ENCODE data around the gene HPS5. TPM values are rescaled to one million over a fixed set of nuclear protein-coding genes. Genes with fewer than 3 reads are reported as not detected.

The HPS5 gene
- total and polyA plus RNA-seq, 2 of the 4 experiments (the other 2 are of a cell fraction): 7.9 to 28.3 TPM

GRCh38 chr11:18369398-18369797 is 47.5 kb upstream of the HPS5 start:
- TF ChIP-seq POLR2A (IDR thresholded peaks at IDR 0.05; ENCODE audit: low read depth, low read length): no peak
- TF ChIP-seq, protein P1, sequence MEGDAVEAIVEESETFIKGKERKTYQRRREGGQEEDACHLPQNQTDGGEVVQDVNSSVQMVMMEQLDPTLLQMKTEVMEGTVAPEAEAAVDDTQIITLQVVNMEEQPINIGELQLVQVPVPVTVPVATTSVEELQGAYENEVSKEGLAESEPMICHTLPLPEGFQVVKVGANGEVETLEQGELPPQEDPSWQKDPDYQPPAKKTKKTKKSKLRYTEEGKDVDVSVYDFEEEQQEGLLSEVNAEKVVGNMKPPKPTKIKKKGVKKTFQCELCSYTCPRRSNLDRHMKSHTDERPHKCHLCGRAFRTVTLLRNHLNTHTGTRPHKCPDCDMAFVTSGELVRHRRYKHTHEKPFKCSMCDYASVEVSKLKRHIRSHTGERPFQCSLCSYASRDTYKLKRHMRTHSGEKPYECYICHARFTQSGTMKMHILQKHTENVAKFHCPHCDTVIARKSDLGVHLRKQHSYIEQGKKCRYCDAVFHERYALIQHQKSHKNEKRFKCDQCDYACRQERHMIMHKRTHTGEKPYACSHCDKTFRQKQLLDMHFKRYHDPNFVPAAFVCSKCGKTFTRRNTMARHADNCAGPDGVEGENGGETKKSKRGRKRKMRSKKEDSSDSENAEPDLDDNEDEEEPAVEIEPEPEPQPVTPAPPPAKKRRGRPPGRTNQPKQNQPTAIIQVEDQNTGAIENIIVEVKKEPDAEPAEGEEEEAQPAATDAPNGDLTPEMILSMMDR (conservative IDR thresholded peaks at IDR 0.05; ENCODE audit: low read depth, low read length): no peak
- no peak for TF ChIP-seq BHLHE40 (IDR thresholded peaks at IDR 0.05; ENCODE audit: low read depth, low read length)
- TF ChIP-seq MXI1 (IDR thresholded peaks at IDR 0.05; ENCODE audit: borderline replicate concordance, low read depth, low read length): no peak
- TF ChIP-seq SMC3 (IDR thresholded peaks at IDR 0.05; ENCODE audit: low read depth, low read length): no peak
- ChIA-PET CTCF (no interaction called here), POLR2A (ENCODE audit: unreplicated experiment) (no interaction called here)
- Histone ChIP-seq H2AFZ (replicated peaks; ENCODE audit: low read length, poor library complexity) (no peak overlapping the region), H4K8ac (ENCODE audit: low read depth in 2 of 2, low read length in 2 of 2) (no peak overlapping the region; a peak in 1 of 4 replicates), H2BK20ac (ENCODE audit: low read depth, low read length) (no peak overlapping the region), H3K4me3 (ENCODE audit: insufficient read depth, low read depth, low read length) (no peak overlapping the region), H2BK120ac (ENCODE audit: low read depth, low read length) (no peak overlapping the region), H3K27me3 (ENCODE audit: control insufficient read depth, insufficient read depth, low read length) (no peaks in the 10 kb centered on the region), H2AK5ac (ENCODE audit: low read depth, low read length) (no peak overlapping the region), H2AK9ac (replicated peaks; ENCODE audit: low read depth, low read length, poor library complexity) (no peak overlapping the region), H3K79me1 (ENCODE audit: low read depth in 1 of 2, low read length in 2 of 2) (peaks cover 3 to 6% of the 10 kb centered on the region in 2 experiments; a peak in 2 of 4 replicates), H2BK15ac (ENCODE audit: low read depth, low read length) (no peak overlapping the region), H4K5ac (ENCODE audit: low read depth, low read length) (no peak overlapping the region), H3K56ac (ENCODE audit: extremely low read depth, insufficient read depth, low read length) (no peak overlapping the region), H4K20me1 (ENCODE audit: insufficient read depth, low read length) (no peaks in the 10 kb centered on the region), H2BK5ac (ENCODE audit: low read depth, low read length, poor library complexity, severe bottlenecking) (no peak overlapping the region), H3K4me1 (ENCODE audit: control insufficient read depth, insufficient read depth, low read length) (no peaks in the 10 kb centered on the region; the same call in 1 of the 2 replicates), H3K14ac (replicated peaks; ENCODE audit: low read depth, low read length) (no peak overlapping the region), H3K9me1 (ENCODE audit: insufficient read depth, low read length) (0 out of 2 replicates have a peak, but pooled peaks cover 4% of the 10 kb centered on the region), H4K91ac (ENCODE audit: insufficient read depth, low read depth, low read length) (no peak overlapping the region), H3K23ac (ENCODE audit: low read depth, low read length) (0 out of 2 replicates have a peak overlapping the region, but pooled peaks have one; percentile 4), H3K9me3 (ENCODE audit: control insufficient read depth, insufficient read depth, low read length) (no peaks in the 10 kb centered on the region), H3K9ac (ENCODE audit: low read depth, low read length) (no peak overlapping the region), H3K27ac (ENCODE audit: insufficient read depth, low read length) (no peak overlapping the region), H3K18ac (ENCODE audit: low read depth, low read length) (no peak overlapping the region), H3K4ac (ENCODE audit: low read depth, low read length) (no peak overlapping the region), H3K4me2 (ENCODE audit: low read depth, low read length) (no peak overlapping the region), H3K36me3 (ENCODE audit: control insufficient read depth, insufficient read depth, low read length) (peaks cover 15% of the 10 kb centered on the region)
- 100% methylated on average over 1 of the region's 2 CpGs; no CpG with 5 or more reads in 1 of the 2 experiments for WGBS, 2 experiments (ENCODE audit: extremely low coverage in 2 of 2, insufficient read length in 1 of 2)
- ATAC-seq (ENCODE audit: low read depth): no peak
- dilution Hi-C loops (cut with HindIII; ENCODE audit: low sequenced_read_pairs, unreplicated experiment) (no loop called here), in situ Hi-C loops (cut with MboI; ENCODE audit: low sequenced_read_pairs) (no loop called here), intact Hi-C loops (cut with micrococcal nuclease) (no loop called here)
- BruUV-seq (replicated peaks): no TSS peak
- DNase-seq: no peak
